ENCODE results near the gene CPLX4.

- no peak for TF ChIP-seq TCF7L2 (IDR thresholded peaks at IDR 0.05; ENCODE audit: low read depth, low read length)
- no peak for TF ChIP-seq POLR2AphosphoS5 (IDR thresholded peaks at IDR 0.05; ENCODE audit: low read depth, low read length)
- TF ChIP-seq CTCF (IDR thresholded peaks at IDR 0.05): no peak
Measured at GRCh38 chr18:59272891-59273758, 45.3 kb downstream of the CPLX4 start, which contains the start of gene RAX.

Measured in Panc1 (cell line).